ENCODE measurements around the gene SLC24A1.
A peak's percentile ranks its signal among the peaks of the same experiment; 100 is the strongest.

The SLC24A1 gene

GRCh38 chr15:65571971-65572370 is 49.8 kb upstream of the SLC24A1 start:
- Histone ChIP-seq H3K4me1 (ENCODE audit: control insufficient read depth, insufficient read depth, low read length) (no peaks in the 10 kb centered on the region), H3K9me3 (ENCODE audit: control insufficient read depth, insufficient read depth, low read depth, low read length) (no peaks in the 10 kb centered on the region), H3K4me3 (ENCODE audit: low read depth, low read length) (no peak overlapping the region), H3K36me3 (ENCODE audit: control insufficient read depth in 2 of 2, insufficient read depth in 1 of 2, low read length in 2 of 2) (peaks cover 86 to 94% of the 10 kb centered on the region in 2 experiments), H3K27ac (ENCODE audit: extremely low read depth, low read depth, low read length) (no peak overlapping the region)
- ChIA-PET CTCF (interaction anchor here (0.8 kb wide), 1 partner anchor 9 kb away, joined by 6 read pairs; no protein-coding TSS in a partner anchor), POLR2A (interaction anchor here (0.5 kb wide), 1 partner anchor 167 kb away, joined by 3 read pairs; no protein-coding TSS in a partner anchor)
- TF ChIP-seq ZNF785 (tag by site-specific recombination; IDR thresholded peaks at IDR 0.05) (no peak), ZNF518A (tag by site-specific recombination; conservative IDR thresholded peaks at IDR 0.05; ENCODE audit: low read depth) (no peak), ZNF768 (tag by site-specific recombination; IDR thresholded peaks at IDR 0.05) (no peak), ZNF791 (tag by site-specific recombination; IDR thresholded peaks at IDR 0.05) (no peak), PRDM1 (tag by site-specific recombination; IDR thresholded peaks at IDR 0.05) (0 out of 2 replicates have a peak, but pooled peaks have one; percentile 12), ZNF544 (tag by site-specific recombination; IDR thresholded peaks at IDR 0.05) (no peak), ZNF510 (tag by site-specific recombination; IDR thresholded peaks at IDR 0.05; ENCODE audit: insufficient replicate concordance) (no peak)

- H3K4me3 ChIP-seq (ENCODE audit: low read depth, low read length) = no peak overlapping the region
- H3K9me3 ChIP-seq (ENCODE audit: control insufficient read depth, insufficient read depth, low read depth, low read length) = no peaks in the 10 kb centered on the region
- H3K4me1 ChIP-seq (ENCODE audit: control insufficient read depth, insufficient read depth, low read length) = peaks cover 4% of the 10 kb centered on the region; the same call in 1 of the 2 replicates
- POLR2A ChIA-PET = interaction anchor here (1.3 kb wide), 1 partner anchor 8 kb away, joined by 3 read pairs; no protein-coding TSS in a partner anchor
- peaks cover 67 to 84% of the 10 kb centered on the region in 2 experiments for H3K36me3 ChIP-seq (ENCODE audit: control insufficient read depth in 2 of 2, insufficient read depth in 1 of 2, low read length in 2 of 2)
- CTCF ChIA-PET = interaction anchor here (1.7 kb wide), 1 partner anchor 175 kb away, joined by 5 read pairs; no protein-coding TSS in a partner anchor
- no peak overlapping the region for H3K27ac ChIP-seq (ENCODE audit: extremely low read depth, low read depth, low read length)
- peak; percentile 22; the same call in 1 of the 2 replicates for TF ChIP-seq ZNF10 (tag by site-specific recombination; IDR thresholded peaks at IDR 0.05)
- TF ChIP-seq ZFP41 (tag by site-specific recombination; IDR thresholded peaks at IDR 0.05; ENCODE audit: borderline replicate concordance) = no peak
- peak; percentile 26; the same call in 1 of the 2 replicates for TF ChIP-seq ZNF335 (tag by site-specific recombination; conservative IDR thresholded peaks at IDR 0.05)
- TF ChIP-seq ZNF23 (tag by site-specific recombination; IDR thresholded peaks at IDR 0.05; ENCODE audit: borderline replicate concordance) = no peak
- TF ChIP-seq ZSCAN30 (tag by site-specific recombination; IDR thresholded peaks at IDR 0.05) = no peak
- TF ChIP-seq ZNF146 (tag by site-specific recombination; IDR thresholded peaks at IDR 0.05) = no peak
- no peak for TF ChIP-seq ZNF423 (tag by site-specific recombination; IDR thresholded peaks at IDR 0.05)
- TF ChIP-seq, protein P1, sequence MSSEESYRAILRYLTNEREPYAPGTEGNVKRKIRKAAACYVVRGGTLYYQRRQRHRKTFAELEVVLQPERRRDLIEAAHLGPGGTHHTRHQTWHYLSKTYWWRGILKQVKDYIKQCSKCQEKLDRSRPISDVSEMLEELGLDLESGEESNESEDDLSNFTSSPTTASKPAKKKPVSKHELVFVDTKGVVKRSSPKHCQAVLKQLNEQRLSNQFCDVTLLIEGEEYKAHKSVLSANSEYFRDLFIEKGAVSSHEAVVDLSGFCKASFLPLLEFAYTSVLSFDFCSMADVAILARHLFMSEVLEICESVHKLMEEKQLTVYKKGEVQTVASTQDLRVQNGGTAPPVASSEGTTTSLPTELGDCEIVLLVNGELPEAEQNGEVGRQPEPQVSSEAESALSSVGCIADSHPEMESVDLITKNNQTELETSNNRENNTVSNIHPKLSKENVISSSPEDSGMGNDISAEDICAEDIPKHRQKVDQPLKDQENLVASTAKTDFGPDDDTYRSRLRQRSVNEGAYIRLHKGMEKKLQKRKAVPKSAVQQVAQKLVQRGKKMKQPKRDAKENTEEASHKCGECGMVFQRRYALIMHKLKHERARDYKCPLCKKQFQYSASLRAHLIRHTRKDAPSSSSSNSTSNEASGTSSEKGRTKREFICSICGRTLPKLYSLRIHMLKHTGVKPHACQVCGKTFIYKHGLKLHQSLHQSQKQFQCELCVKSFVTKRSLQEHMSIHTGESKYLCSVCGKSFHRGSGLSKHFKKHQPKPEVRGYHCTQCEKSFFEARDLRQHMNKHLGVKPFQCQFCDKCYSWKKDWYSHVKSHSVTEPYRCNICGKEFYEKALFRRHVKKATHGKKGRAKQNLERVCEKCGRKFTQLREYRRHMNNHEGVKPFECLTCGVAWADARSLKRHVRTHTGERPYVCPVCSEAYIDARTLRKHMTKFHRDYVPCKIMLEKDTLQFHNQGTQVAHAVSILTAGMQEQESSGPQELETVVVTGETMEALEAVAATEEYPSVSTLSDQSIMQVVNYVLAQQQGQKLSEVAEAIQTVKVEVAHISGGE (tag by site-specific recombination; conservative IDR thresholded peaks at IDR 0.05; ENCODE audit: low read depth) = no peak
- no peak for TF ChIP-seq BCL11B (tag by site-specific recombination; IDR thresholded peaks at IDR 0.05; ENCODE audit: low read depth)
- TF ChIP-seq ZBTB17 (tag by site-specific recombination; IDR thresholded peaks at IDR 0.05) = peak; percentile 38
- no peak for TF ChIP-seq REST (tag by site-specific recombination; IDR thresholded peaks at IDR 0.05)
- TF ChIP-seq PRDM6 (tag by site-specific recombination; IDR thresholded peaks at IDR 0.05) = peak; percentile 71
- no peak for TF ChIP-seq ZNF416 (tag by site-specific recombination; IDR thresholded peaks at IDR 0.05)
- no peak for TF ChIP-seq ZNF391 (tag by site-specific recombination; IDR thresholded peaks at IDR 0.05; ENCODE audit: borderline replicate concordance, low read depth)
These were observed 45.1 kb upstream of the SLC24A1 start for GRCh38 chr15:65576664-65577063.
